Neuronal stem cell (in vitro differentiated cells): ENCODE measurements around the gene HSPA1L.
"Not testable (repeated sequence)": the region's sequence is repeated elsewhere in the genome, so short reads cannot be mapped to it uniquely, and the experiment has no call there.

Source experiments
- DNase-seq: peaks from one replicate; pipeline ENCODE4 v3.0.0-alpha.2; 2013; ENCODE audit warnings: low spot score
- H2AFZ ChIP-seq: one replicate; pipeline ENCODE4 v1.6.1; 2013; ENCODE audit warnings: mild to moderate bottlenecking, low read length, inconsistent platforms
- H2AK5ac ChIP-seq: 2 replicates; pipeline ENCODE4 v1.6.1; 2013; ENCODE audit warnings: low read depth, mild to moderate bottlenecking, inconsistent platforms, low read length, moderate library complexity, mixed read lengths
- H2BK120ac ChIP-seq: 2 replicates; pipeline ENCODE4 v1.6.1; 2013; ENCODE audit warnings: low read depth, mild to moderate bottlenecking, inconsistent platforms, low read length, moderate library complexity, mixed read lengths
- H2BK12ac ChIP-seq: one replicate; pipeline ENCODE4 v1.6.1; 2013; ENCODE audit warnings: low read length, inconsistent platforms
- H2BK15ac ChIP-seq: 2 replicates; pipeline ENCODE4 v1.6.1; 2013; ENCODE audit warnings: mild to moderate bottlenecking, low read length, inconsistent platforms, mixed read lengths
- H2BK5ac ChIP-seq: one replicate; pipeline ENCODE4 v1.6.1; 2013; ENCODE audit warnings: inconsistent platforms, mild to moderate bottlenecking, low read length, moderate library complexity
- H3K14ac ChIP-seq: one replicate; pipeline ENCODE4 v1.6.1; 2013; ENCODE audit warnings: low read length, inconsistent platforms
- H3K18ac ChIP-seq: 2 replicates; pipeline ENCODE4 v1.6.1; 2013; ENCODE audit warnings: low read length, inconsistent platforms
- H3K23ac ChIP-seq: 2 replicates; pipeline ENCODE4 v1.6.1; 2013; ENCODE audit warnings: low read depth, mild to moderate bottlenecking, mixed read lengths, low read length, inconsistent platforms; ENCODE audit not compliant: poor library complexity
- H3K27ac ChIP-seq: replicated peaks from 3 replicates; pipeline ENCODE4 v1.5.1; 2013; ENCODE audit warnings: low read length, inconsistent platforms
- H3K27me3 ChIP-seq, 3 experiments: 2 replicates each; pipeline ENCODE4 v1.6.1; 2013; ENCODE audit warnings: low read length in 3 of 3, mild to moderate bottlenecking in 2 of 3, inconsistent platforms in 1 of 3, low read depth in 1 of 3, mixed read lengths in 1 of 3, moderate library complexity in 1 of 3; ENCODE audit not compliant: control insufficient read depth in 3 of 3, insufficient read depth in 3 of 3
- H3K36me3 ChIP-seq, 2 donors: replicated peaks in 1 of 2; 2 replicates each; pipeline ENCODE4 v1.6.1; 2013; ENCODE audit warnings: low read length in 2 of 2; ENCODE audit not compliant: control insufficient read depth in 2 of 2, insufficient read depth in 2 of 2
- H3K4ac ChIP-seq: 2 replicates; pipeline ENCODE4 v1.6.1; 2013; ENCODE audit warnings: inconsistent platforms, mild to moderate bottlenecking, low read length, moderate library complexity
- H3K4me1 ChIP-seq, 2 donors: 1 replicate in 1 of 2; 2 replicates in 1 of 2; pipeline ENCODE4 v1.6.1; 2013; ENCODE audit warnings: low read length in 2 of 2, low read depth in 1 of 2; ENCODE audit not compliant: control insufficient read depth in 2 of 2, insufficient read depth in 1 of 2
- H3K4me2 ChIP-seq: one replicate; pipeline ENCODE4 v1.6.1; 2013; ENCODE audit warnings: mild to moderate bottlenecking, low read length, inconsistent platforms; ENCODE audit not compliant: insufficient read depth, poor library complexity, severe bottlenecking
- H3K4me3 ChIP-seq, 2 donors: 2 replicates each; pipeline ENCODE4 v1.5.1; 2013; ENCODE audit warnings: low read length in 2 of 2, mild to moderate bottlenecking in 2 of 2, inconsistent platforms in 1 of 2, moderate library complexity in 1 of 2
- H3K79me1 ChIP-seq: one replicate; pipeline ENCODE4 v1.6.1; 2013; ENCODE audit warnings: low read depth, mild to moderate bottlenecking, inconsistent platforms, low read length, moderate library complexity
- H3K9ac ChIP-seq: one replicate; pipeline ENCODE4 v1.6.1; 2013; ENCODE audit warnings: mild to moderate bottlenecking, low read depth, low read length, inconsistent platforms; ENCODE audit not compliant: poor library complexity
- H3K9me3 ChIP-seq, 2 donors: replicated peaks in 1 of 2; 2 replicates each; pipeline versions ENCODE3 to v1.6.1; 2013; ENCODE audit warnings: low read length in 2 of 2, mild to moderate bottlenecking in 2 of 2, inconsistent platforms in 1 of 2, low read depth in 1 of 2, mixed read lengths in 1 of 2, moderate library complexity in 1 of 2; ENCODE audit not compliant: control insufficient read depth in 2 of 2, insufficient read depth in 1 of 2
- H4K8ac ChIP-seq: one replicate; pipeline ENCODE4 v1.6.1; 2013; ENCODE audit warnings: low read depth, mild to moderate bottlenecking, inconsistent platforms, low read length, moderate library complexity
- H4K91ac ChIP-seq: one replicate; pipeline ENCODE4 v1.6.1; 2013; ENCODE audit warnings: low read length, low read depth, mild to moderate bottlenecking, inconsistent platforms; ENCODE audit not compliant: poor library complexity
- WGBS, 2 donors: extraction: QIAGEN DNeasy Blood & Tissue Kit; methylation state at CpG; one replicate each; pipeline ENCODE4 v1.1.7; 2013; ENCODE audit warnings: missing lambda C conversion rate in 2 of 2, mixed read lengths in 1 of 2; ENCODE audit not compliant: insufficient read length in 2 of 2, insufficient replicate concordance in 1 of 2; ENCODE audit errors: extremely low coverage in 2 of 2; 5-methylcytosine and 5-hydroxymethylcytosine counted together

The HSPA1L gene

DNA sequence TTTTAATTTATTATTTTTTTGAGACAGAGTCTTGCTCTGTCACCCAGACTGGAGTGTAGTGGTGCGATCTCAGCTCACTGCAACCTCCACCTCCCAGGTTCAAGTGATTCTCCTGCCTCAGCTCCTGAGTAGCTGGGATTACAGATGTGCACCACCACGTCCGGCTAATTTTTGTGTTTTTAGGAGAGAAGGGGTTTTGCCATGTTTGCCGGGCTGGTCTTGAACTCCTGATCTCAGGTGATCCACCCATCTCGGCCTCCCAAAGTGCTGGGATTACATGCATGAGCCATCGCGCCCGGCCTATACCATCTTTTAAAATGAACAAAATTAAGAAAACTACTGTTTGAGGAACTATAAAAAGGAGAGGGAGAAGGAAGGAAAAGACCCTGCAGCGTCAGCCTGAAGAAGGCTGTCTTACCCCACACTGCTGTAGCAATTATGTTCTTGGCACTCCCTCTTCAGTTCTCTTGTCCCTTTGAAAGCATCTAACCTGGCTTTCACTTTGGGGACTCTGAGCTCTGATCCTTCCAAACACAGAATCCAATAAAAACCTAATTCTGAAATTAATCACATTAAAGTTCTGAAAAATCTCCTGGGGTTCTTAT, 8.6 kb upstream of the HSPA1L start:
- whole genome bisulfite sequencing, 2 donors, result no CpG with 5 or more reads among the region's 9 CpGs
- not testable (repeated sequence) for H3K27ac ChIP-seq, H4K91ac ChIP-seq

DNA sequence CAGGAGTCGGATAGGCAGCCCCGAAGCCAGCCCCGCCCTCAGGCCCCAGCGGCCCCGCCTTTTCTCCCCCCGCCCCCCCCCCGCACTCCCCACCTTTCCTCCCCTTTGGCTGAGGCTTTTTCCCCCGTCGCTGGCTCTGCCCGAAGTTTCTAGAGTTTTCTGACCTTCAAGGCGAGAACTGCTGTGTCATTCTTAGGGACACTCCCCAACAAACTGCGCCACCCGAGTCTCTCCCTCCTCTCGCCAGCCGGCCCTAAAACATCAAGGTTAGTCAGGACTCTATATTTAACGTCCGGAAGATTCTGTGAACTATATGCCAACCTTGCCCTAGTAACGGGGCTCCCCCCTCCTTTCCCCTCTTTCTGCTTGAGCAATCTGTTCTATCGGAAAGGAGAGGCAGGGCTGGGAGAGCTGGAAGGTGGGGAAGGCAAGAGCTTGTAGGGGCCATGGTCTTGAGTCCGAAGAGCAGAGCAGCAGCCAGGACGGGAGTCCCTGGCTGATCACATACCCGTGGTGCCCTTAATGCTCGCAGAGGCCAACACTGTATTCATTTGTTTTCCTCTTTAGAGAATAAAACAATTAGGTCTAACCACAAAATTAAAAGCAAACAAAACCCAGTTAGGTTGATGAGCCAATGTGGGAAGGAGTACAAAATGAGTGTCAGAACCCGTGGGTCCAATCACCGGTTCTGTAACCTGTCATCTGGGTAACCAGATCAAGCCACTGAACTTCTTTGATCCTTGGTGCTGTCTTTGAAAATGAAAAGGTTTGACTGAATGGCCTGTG, 7.1 kb upstream of the HSPA1L start:
- Histone ChIP-seq H3K9me3 (peaks cover 0 to 2% of the 10 kb centered on the region in 2 donors), H3K79me1 (peaks cover 1% of the 10 kb centered on the region), H2AK5ac (no peak overlapping the region), H2BK15ac (peak overlapping the region; percentile 82), H2BK5ac (no peak overlapping the region), H3K27me3 (no peaks in the 10 kb centered on the region), H3K9ac (peak overlapping the region; percentile 53), H3K27ac (peak overlapping the region; percentile 37), H2BK120ac (peak overlapping the region; percentile 7), H4K8ac (no peak overlapping the region), H2AFZ (peak overlapping the region; percentile 87), H3K23ac (no peak overlapping the region), H3K36me3 (peaks cover 0 to 2% of the 10 kb centered on the region in 2 donors), H3K4me3 (peak overlapping the region; percentile 49 to 70), H3K14ac (no peak overlapping the region), H3K4ac (no peak overlapping the region), H3K4me2 (peak overlapping the region; percentile 69), H3K18ac (peak overlapping the region; percentile 76), H2BK12ac (no peak overlapping the region), H4K91ac (no peak overlapping the region), H3K4me1 (peaks cover 5 to 7% of the 10 kb centered on the region in 2 donors)
- peak; percentile 42 for DNase-seq
- WGBS, 2 donors, result no CpG with 5 or more reads among the region's 25 CpGs

More for the DNA sequence above, 8.6 kb upstream of the HSPA1L start:
- not testable (repeated sequence) for DNase-seq, H3K4me2 ChIP-seq, H3K79me1 ChIP-seq, H2AFZ ChIP-seq, H3K4me3 ChIP-seq, H3K9me3 ChIP-seq, H2BK15ac ChIP-seq, H3K27me3 ChIP-seq, H3K4ac ChIP-seq, H3K9ac ChIP-seq, H2AK5ac ChIP-seq, H2BK12ac ChIP-seq, H2BK120ac ChIP-seq, H3K4me1 ChIP-seq, H3K23ac ChIP-seq, H3K18ac ChIP-seq, H3K14ac ChIP-seq, H3K36me3 ChIP-seq, H4K8ac ChIP-seq, H2BK5ac ChIP-seq

DNA sequence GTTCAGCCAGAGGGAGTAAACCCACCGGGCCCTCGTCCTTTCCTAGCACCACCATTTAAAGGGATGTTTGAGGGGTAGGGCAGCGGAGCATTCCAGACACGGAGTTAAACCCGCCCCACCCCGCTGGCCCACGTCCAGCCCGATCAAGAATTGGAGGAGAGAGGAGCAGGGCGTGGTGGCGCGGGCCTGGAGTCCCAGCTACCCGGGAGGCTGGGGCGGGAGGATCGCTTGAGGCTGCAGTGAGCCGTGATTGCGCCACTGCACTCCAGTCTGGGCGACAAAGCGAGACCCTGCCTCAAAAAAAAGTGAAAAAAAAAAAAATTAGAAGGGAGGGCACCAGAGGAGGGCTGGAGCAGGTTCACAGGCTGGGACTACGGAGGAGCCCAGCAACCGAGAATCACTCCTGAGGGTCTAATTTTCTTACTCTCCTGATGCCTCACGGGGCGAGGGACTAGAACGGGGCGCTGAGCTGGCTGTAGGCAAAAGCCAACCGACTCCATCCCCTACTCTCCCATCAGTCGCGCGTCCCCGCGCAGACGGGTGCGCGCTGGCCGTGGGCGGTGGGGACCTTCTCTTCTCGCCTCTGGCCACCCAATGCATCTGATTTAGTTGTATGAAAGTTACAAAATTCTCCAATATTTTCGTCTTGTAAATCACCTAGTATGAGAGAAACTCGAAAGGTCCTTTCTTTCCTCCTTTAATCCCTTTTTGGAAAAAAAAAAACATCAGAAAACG, 6.4 kb upstream of the HSPA1L start:
- Histone ChIP-seq H3K9me3 (peaks cover 0 to 2% of the 10 kb centered on the region in 2 donors), H3K23ac (peak overlapping the region; percentile 36), H2BK120ac (no peak overlapping the region), H2BK15ac (no peak overlapping the region), H3K14ac (no peak overlapping the region), H3K18ac (peak overlapping the region; percentile 86), H2BK12ac (no peak overlapping the region), H3K27ac (peak overlapping the region; percentile 57), H3K27me3 (no peaks in the 10 kb centered on the region), H4K91ac (no peak overlapping the region), H3K4me3 (peak overlapping the region; percentile 49 to 74), H3K4me1 (peaks cover 4 to 5% of the 10 kb centered on the region in 2 donors), H3K4ac (no peak overlapping the region), H2AFZ (peak overlapping the region; percentile 87), H3K4me2 (peak overlapping the region; percentile 69), H2BK5ac (no peak overlapping the region), H3K79me1 (peaks cover 1% of the 10 kb centered on the region), H3K36me3 (peaks cover 0 to 2% of the 10 kb centered on the region in 2 donors), H2AK5ac (no peak overlapping the region), H4K8ac (no peak overlapping the region), H3K9ac (no peak overlapping the region)
- DNase-seq, result peak; percentile 45
- no CpG with 5 or more reads among the region's 39 CpGs for WGBS, 2 donors

DNA sequence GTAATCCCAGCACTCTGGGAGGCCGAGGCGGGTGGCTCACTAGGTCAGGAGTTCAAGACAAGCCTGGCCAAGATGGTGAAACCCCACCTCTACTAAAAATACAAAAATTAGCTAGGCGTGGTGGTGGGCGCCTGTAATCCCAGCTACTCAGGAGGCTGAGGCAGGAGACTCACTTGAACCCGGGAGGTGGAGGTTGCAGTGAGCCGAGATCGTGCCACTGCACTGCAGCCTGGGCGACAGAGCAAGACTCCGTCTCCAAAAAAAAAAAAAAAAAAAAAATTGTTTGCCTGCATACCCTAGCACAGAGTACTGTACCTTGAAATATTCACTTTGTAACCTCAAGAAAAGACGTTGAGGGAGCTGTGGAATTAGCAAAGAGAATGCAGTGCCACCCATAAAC, 5.3 kb upstream of the HSPA1L start:
- not testable (repeated sequence) for H3K79me1 ChIP-seq, H3K4me3 ChIP-seq, H3K4me2 ChIP-seq, H3K4ac ChIP-seq, H2AK5ac ChIP-seq, H2BK120ac ChIP-seq, H3K18ac ChIP-seq, H3K14ac ChIP-seq, H3K9ac ChIP-seq, H3K36me3 ChIP-seq, H2AFZ ChIP-seq, H2BK15ac ChIP-seq, H2BK12ac ChIP-seq, H3K27me3 ChIP-seq, H4K91ac ChIP-seq, H2BK5ac ChIP-seq, H3K27ac ChIP-seq, H3K23ac ChIP-seq, DNase-seq, H3K4me1 ChIP-seq, H3K9me3 ChIP-seq, H4K8ac ChIP-seq
- WGBS, 2 donors, result no CpG with 5 or more reads among the region's 10 CpGs
